ENCODE data around the gene PRM3.

DNA sequence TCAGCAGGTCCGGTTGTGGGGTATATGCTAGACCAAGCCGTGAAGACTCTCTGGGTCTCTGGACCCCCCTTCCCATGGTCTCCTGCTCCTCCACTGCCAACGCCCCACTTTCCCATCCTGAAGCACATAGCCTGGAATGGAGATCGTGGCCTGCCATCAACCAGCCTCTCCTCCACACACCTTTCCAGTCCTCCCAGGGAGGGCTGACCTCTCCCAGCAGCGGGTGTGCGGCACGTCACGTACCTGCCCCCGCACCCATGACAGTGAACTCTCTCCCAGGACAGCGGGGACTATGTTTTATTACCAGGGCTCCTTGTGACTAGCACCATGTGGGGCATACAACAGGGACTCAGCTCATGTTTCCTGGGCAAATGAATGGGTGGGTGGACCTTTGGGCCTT is 1.8 kb downstream of the PRM3 start:
- TF ChIP-seq EZH2 (IDR thresholded peaks at IDR 0.05; ENCODE audit: low read length): no peak
- TF ChIP-seq, protein P1, sequence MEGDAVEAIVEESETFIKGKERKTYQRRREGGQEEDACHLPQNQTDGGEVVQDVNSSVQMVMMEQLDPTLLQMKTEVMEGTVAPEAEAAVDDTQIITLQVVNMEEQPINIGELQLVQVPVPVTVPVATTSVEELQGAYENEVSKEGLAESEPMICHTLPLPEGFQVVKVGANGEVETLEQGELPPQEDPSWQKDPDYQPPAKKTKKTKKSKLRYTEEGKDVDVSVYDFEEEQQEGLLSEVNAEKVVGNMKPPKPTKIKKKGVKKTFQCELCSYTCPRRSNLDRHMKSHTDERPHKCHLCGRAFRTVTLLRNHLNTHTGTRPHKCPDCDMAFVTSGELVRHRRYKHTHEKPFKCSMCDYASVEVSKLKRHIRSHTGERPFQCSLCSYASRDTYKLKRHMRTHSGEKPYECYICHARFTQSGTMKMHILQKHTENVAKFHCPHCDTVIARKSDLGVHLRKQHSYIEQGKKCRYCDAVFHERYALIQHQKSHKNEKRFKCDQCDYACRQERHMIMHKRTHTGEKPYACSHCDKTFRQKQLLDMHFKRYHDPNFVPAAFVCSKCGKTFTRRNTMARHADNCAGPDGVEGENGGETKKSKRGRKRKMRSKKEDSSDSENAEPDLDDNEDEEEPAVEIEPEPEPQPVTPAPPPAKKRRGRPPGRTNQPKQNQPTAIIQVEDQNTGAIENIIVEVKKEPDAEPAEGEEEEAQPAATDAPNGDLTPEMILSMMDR (optimal IDR thresholded peaks at IDR 0.05 in 1 of 3, IDR thresholded peaks at IDR 0.05 in 1 of 3, conservative IDR thresholded peaks at IDR 0.05 in 1 of 3; ENCODE audit: extremely low read depth in 1 of 3, insufficient read depth in 2 of 3, low read length in 3 of 3): no peak

All from keratinocyte (primary cell).